Measurements from ENCODE around the gene SLC38A11. TPM values are rescaled to one million over a fixed set of nuclear protein-coding genes. Genes with fewer than 3 reads are reported as not detected.

Gene SLC38A11
- total and polyA plus RNA-seq, 2 of the 13 experiments (the other 11 are each of a cell fraction or from before 2014, with no cell fraction given) = 14.0 to 14.3 TPM

- TF ChIP-seq AHDC1 (CRISPR knock-in tag; IDR thresholded peaks at IDR 0.05; ENCODE audit: borderline replicate concordance) (no peak), ZNF333 (CRISPR knock-in tag; IDR thresholded peaks at IDR 0.05; ENCODE audit: borderline replicate concordance) (no peak), ZNF691 (CRISPR knock-in tag; IDR thresholded peaks at IDR 0.05; ENCODE audit: borderline replicate concordance, low read depth) (no peak), ATF2 (CRISPR knock-in tag; IDR thresholded peaks at IDR 0.05) (peak; percentile 74), SNAPC2 (CRISPR knock-in tag; IDR thresholded peaks at IDR 0.05) (no peak), ZBTB38 (CRISPR knock-in tag; IDR thresholded peaks at IDR 0.05) (no peak), NR3C1 (CRISPR knock-in tag; IDR thresholded peaks at IDR 0.05) (no peak), SRF (IDR thresholded peaks at IDR 0.05; ENCODE audit: low read depth, low read length) (no peak), NFIC (IDR thresholded peaks at IDR 0.05; ENCODE audit: low read length) (0 out of 2 replicates have a peak, but pooled peaks have one; percentile 42), HNRNPL (IDR thresholded peaks at IDR 0.05; ENCODE audit: low read depth, low read length) (no peak), ZNF18 (CRISPR knock-in tag; IDR thresholded peaks at IDR 0.05; ENCODE audit: insufficient replicate concordance) (no peak), E2F2 (CRISPR knock-in tag; IDR thresholded peaks at IDR 0.05; ENCODE audit: borderline replicate concordance) (no peak), ZNF34 (CRISPR knock-in tag; IDR thresholded peaks at IDR 0.05; ENCODE audit: borderline replicate concordance) (no peak), GABPB1 (CRISPR knock-in tag; IDR thresholded peaks at IDR 0.05) (no peak), ZBTB4 (CRISPR knock-in tag; IDR thresholded peaks at IDR 0.05; ENCODE audit: borderline replicate concordance) (no peak)
Measured at GRCh38 chr2:164920430-164920829, 34.9 kb downstream of the SLC38A11 start (continued).

Measured in HepG2 (cell line).